ENCODE results near the gene AGAP9.
"Not testable (repeated sequence)": the region's sequence is repeated elsewhere in the genome, so short reads cannot be mapped to it uniquely, and the experiment has no call there.

Gene AGAP9

GRCh38 chr10:47457528-47457820, 66.0 kb downstream of the AGAP9 start:
- no peak for DNase-seq (ENCODE audit: low read depth, low spot score)

GRCh38 chr10:47456794-47457527, 66.5 kb downstream of the AGAP9 start:
- no peak for DNase-seq (ENCODE audit: low read depth, low spot score)

- no peak for DNase-seq (ENCODE audit: low read depth, low spot score)
Measured at GRCh38 chr10:47456079-47456785, 67.2 kb downstream of the AGAP9 start.

GRCh38 chr10:47455350-47456078, 67.9 kb downstream of the AGAP9 start:
- not testable (repeated sequence) for DNase-seq (ENCODE audit: low read depth, low spot score)

GRCh38 chr10:47454780-47455058, 68.7 kb downstream of the AGAP9 start:
- no peak for DNase-seq (ENCODE audit: low read depth, low spot score)

- no peak for DNase-seq (ENCODE audit: low read depth, low spot score)
Measured at GRCh38 chr10:47454008-47454779, 69.2 kb downstream of the AGAP9 start.

GRCh38 chr10:47453141-47454007, 70.1 kb downstream of the AGAP9 start:
- DNase-seq (ENCODE audit: low read depth, low spot score): no peak

- no peak for DNase-seq (ENCODE audit: low read depth, low spot score)
Measured at GRCh38 chr10:47452495-47453140, 70.8 kb downstream of the AGAP9 start.

- no peak for DNase-seq (ENCODE audit: low read depth, low spot score)
Measured at GRCh38 chr10:47451998-47452494, 71.4 kb downstream of the AGAP9 start.

All from brain pericyte (primary cell).